Cardiac fibroblast (primary cell): ENCODE measurements around the gene PUS1.
"Not testable (repeated sequence)": the region's sequence is repeated elsewhere in the genome, so short reads cannot be mapped to it uniquely, and the experiment has no call there.

Experiments
- DNase-seq, 2 donors: peaks; one replicate each; pipeline versions ENCODE4 v3.0.0 to v3.0.0-alpha.2; 2010; ENCODE audit warnings: low read depth in 2 of 2
- H3K4me3 ChIP-seq, 2 donors: replicated peaks in 1 of 2; 1 replicate in 1 of 2; 2 replicates in 1 of 2; pipeline ENCODE4 v1.5.1; 2011; ENCODE audit warnings: low read depth in 2 of 2, low read length in 2 of 2, mild to moderate bottlenecking in 2 of 2, moderate library complexity in 1 of 2
- CTCF ChIP-seq: IDR thresholded peaks from one replicate; pipeline ENCODE4 v1.5.1; 2011; ENCODE audit warnings: low read depth, mild to moderate bottlenecking, low read length, inconsistent platforms

Gene PUS1

GRCh38 chr12:131928711-131929580 lies at the start of gene PUS1:
Gene PUS1 (plus strand): TSS chr12:131929276. CDS start chr12:131929723, 447 bp downstream.
- no peak for TF ChIP-seq CTCF
- peak within 1 kb of the TSS; percentile 73 to 100 for H3K4me3 ChIP-seq
- peak; percentile 96 for DNase-seq

GRCh38 chr12:131882804-131883520 lies 46.1 kb upstream of the PUS1 start:
- no peak for TF ChIP-seq CTCF
- DNase-seq, result peak in 1 of 2 donors; percentile 15
- H3K4me3 ChIP-seq, result no peak overlapping the region

GRCh38 chr12:131883521-131883900 lies 45.6 kb upstream of the PUS1 start:
- no peak for TF ChIP-seq CTCF
- no peak for DNase-seq

GRCh38 chr12:131885076-131885475 lies 44.0 kb upstream of the PUS1 start:
- DNase-seq, result peak in 1 of 2 donors; percentile 35
- not testable (repeated sequence) for H3K4me3 ChIP-seq

More at GRCh38 chr12:131883521-131883900, 45.6 kb upstream of the PUS1 start:
- no peak overlapping the region for H3K4me3 ChIP-seq

GRCh38 chr12:131885543-131886057 lies 43.5 kb upstream of the PUS1 start:
- no peak for DNase-seq

GRCh38 chr12:131891722-131892121 lies 37.4 kb upstream of the PUS1 start:
- DNase-seq, H3K4me3 ChIP-seq: not testable (repeated sequence)

More at GRCh38 chr12:131885543-131886057, 43.5 kb upstream of the PUS1 start:
- H3K4me3 ChIP-seq, result no peak overlapping the region
- no peak for TF ChIP-seq CTCF

- TF ChIP-seq CTCF, result no peak
- H3K4me3 ChIP-seq, result no peak overlapping the region
Measured at GRCh38 chr12:131892711-131893604, 36.1 kb upstream of the PUS1 start.

More at GRCh38 chr12:131892711-131893604, 36.1 kb upstream of the PUS1 start:
- DNase-seq, result no peak
